GM19238 (cell line): ENCODE measurements around the gene VRTN.
"Not testable (repeated sequence)": the region's sequence is repeated elsewhere in the genome, so short reads cannot be mapped to it uniquely, and the experiment has no call there.

Experiments
- DNase-seq: peaks from one replicate; pipeline ENCODE4 v3.0.0; 2011; ENCODE audit warnings: low spot score; ENCODE audit not compliant: insufficient read length

VRTN gene, protein sequence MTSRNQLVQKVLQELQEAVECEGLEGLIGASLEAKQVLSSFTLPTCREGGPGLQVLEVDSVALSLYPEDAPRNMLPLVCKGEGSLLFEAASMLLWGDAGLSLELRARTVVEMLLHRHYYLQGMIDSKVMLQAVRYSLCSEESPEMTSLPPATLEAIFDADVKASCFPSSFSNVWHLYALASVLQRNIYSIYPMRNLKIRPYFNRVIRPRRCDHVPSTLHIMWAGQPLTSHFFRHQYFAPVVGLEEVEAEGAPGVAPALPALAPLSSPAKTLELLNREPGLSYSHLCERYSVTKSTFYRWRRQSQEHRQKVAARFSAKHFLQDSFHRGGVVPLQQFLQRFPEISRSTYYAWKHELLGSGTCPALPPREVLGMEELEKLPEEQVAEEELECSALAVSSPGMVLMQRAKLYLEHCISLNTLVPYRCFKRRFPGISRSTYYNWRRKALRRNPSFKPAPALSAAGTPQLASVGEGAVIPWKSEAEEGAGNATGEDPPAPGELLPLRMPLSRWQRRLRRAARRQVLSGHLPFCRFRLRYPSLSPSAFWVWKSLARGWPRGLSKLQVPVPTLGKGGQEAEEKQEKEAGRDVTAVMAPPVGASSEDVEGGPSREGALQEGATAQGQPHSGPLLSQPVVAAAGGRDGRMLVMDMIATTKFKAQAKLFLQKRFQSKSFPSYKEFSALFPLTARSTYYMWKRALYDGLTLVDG

DNA sequence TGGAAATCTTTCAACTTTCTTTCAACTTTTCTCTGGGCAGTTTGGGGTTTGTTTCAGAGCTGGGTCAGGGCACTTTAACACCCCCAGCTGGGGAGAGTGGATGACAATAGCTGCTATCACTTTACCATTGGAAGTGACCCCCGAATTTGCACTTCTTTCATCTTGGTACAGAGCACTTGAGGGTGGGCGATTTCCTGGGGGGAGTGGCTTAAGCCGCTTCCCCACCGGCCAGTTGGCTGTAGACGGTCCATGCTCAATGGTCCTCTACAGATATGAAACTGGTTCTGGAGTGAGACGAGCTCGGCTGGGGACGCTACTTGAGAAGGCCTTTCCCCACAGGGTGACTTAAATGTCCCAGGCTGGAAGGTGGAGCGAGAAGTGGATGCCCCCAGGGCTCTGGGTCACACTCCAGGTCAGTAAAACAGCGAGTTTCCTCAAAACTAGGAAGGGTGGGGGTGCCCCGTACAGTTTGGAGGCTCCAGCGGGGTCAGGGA, at the start of gene VRTN:
TSS of gene VRTN (plus strand) at position 231 of the 494 bp plus-strand sequence. CDS start 8,313 bp downstream, outside the sequence.
- no peak for DNase-seq

DNA sequence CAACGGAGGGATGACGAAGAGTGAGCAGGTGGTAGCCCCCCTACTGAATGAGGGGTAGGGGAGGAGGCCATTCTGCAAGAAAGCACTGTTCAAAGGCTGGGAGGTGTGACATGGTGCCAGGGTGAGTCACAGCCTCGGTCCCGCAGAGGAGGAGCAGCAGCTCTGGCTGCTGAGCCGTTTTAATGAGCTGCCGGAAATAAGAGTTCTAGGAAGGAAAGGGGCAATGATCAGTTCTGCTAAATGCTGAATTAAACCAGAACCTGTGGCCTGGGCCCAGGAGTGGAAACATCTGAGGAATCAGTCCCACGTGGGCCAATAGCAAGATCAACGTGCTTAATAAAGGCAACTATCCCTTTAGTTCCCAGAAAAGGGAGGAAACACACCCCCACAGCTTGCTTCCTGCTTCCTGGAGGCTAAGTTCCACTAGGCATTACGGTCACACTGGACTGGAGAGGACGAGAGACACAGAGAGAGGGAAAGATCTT, 49.2 kb upstream of the VRTN start:
- DNase-seq = no peak

DNA sequence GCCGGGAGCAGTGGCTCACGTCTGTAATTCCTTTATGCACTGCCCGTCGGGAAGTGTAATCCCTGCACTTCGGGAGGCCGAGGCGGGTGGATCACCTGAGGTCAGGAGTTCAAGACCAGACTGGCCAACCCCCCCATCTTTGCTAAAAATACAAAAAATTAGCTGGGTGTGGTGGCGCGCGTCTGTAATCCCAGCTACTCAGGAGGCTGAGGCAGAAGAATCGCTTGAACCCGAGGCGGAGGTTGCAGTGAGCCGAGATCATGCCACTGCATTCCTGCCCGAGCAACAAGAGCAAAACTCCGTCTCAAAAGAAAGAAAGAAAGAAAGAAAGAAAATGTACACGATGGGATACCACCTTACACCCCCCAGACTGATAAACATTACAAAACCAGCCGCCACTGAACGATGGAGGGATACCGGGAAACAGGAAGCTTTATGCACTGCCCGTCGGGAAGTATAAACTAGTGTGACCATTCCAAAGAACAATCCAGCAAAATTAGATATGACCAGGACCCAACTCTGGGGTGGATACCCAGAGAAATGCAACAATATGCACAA, 46.6 kb upstream of the VRTN start:
- no peak for DNase-seq

DNA sequence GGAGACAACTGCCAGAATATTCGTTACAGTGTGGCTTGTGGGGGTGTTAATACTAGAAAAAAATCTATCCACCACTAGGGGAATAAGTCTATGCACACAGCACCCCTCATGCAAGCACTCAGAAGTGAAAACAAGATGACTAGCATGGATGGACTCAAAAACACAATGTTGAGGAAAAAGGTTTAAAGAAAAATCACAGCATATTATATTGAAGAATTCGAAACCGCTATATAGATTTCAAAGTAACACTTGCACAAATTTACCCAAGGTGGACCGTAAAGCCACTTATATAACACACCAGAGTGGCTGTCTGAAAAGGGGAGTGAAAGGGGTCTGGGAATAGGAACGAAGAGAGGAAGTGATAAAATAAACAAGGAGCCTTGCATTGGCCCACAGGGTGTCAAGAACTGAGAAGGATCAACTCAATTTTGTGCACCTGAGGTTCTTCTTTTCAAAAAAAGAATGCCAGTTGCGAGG, 46.1 kb upstream of the VRTN start:
- DNase-seq = peak; percentile 24

DNA sequence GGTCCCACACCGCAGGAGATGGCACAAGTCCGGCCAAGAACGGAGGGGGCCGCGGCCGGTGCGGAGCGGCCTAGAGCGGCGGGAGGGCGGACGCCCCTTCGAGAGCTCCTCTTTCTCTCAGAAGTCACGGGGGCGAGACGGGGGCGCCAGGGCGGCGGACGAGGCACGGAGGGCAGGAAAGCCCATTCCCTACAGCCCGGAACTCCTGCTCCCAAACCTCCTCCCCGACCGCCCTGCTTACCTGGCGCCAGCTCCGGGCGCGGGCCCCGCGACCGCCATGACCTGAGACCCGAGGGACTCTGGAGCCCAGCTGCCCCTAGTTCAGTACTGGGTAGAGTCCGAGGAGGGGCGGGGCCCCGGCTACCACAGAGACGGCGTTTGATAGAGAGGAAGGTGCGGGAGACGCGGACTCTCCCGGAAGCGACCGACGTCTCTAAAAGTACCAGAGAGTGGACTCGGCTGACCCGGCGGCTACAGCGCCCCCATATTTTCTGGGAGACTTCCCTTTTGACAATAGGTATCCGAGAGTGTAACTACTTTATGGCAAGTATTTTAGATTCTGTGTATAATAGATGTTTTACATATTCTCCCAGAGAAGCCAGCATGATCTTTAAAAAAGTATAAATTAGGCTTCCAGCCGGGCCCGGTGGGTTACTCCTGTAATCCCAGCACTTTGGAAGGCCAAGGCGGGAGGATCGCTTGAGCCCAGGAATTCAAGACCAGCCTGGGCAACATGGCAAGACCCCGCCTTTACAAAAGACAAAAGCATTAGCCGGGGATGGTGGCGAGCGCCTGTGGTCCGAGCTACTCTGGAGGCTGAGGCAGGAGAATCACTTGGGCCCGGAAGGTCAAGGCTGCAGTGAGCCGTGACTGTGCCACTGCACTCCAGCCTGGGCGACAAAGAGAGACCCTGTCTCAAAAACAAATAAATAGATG, 45.4 kb upstream of the VRTN start, which contains the start of gene ABCD4:
TSS of gene ABCD4 (minus strand) at position 301 of the 936 bp plus-strand sequence. CDS start at position 279, 22 bp downstream.
- peak; percentile 77 for DNase-seq

DNA sequence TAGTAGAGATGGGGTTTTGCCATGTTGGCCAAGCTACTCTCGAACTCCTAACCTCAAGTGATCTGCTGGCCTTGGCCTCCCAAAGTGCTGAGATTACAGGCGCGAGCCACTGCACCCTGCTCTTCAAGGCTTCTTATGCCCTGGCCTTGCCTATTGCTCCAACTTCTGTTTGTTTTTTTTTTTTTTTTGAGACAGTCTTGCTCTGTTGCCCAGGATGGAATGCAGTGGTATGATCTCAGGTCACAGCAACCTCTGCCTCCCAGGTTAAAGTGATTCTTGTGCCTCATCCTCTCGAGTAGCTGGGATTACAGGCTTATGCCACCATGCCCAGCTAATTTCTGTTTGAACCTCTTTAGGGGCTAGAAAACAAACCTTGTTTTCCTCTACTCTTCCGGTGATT, 39.6 kb upstream of the VRTN start:
- DNase-seq = no peak

DNA sequence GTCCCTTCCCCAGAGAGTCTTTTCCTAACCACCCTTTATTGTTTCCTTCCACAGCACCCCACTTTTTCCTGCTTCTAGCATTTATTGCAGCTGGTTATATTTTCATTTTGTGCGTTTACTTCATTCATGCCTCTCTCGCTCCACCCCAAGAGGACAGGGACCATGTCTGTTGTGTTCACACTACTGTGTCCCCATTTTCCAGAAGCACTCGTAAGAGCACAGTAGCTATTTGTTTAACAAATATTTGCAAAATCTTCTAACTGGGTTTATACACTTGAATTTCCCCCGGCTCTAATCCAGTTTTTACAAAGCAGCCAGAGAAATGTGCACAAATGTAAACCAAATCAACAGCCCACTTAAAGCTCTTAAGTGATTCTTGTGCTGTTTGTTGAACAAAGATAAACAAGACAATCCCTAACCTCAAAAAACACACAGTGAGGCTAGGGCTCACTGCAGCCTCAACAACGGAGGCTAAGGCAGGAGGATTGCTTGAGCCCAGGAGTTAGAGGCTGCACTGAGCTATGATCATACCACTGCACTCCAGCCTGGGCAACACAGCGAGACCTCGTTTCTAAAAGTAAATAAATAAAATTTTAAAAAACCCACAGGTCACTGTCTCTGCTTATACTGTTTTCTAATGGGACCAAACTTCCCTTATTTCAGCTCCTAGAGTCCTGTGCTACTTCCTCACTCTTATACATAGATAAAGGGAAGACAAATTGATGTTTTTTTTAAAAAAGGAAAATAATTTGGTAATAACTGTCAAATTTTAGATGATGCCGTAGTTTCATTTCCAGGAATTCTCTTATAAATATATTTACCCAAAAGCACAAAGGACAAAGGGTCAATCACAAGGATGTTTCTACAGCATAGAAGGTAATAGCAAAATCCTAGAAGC, 38.9 kb upstream of the VRTN start:
- no peak for DNase-seq

DNA sequence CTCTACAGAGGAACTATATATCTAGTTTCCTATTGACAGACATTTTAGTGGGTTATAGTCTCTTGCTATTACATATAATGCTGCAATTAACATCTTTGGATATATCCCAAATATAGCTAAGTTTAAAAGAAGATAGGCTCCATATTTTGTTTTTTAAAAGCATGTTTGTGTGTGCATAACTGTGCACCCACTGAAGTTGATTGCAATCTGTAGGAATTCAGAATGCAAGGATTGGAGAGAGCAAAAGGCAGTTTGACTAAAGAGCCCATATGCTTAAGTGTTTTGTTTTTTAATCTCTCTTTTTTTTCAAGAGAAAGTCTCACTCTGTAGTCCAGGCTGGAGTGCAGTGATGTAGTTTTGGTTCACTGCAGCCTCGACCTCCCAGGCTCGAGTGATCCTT, 36.1 kb upstream of the VRTN start:
- DNase-seq = no peak

DNA sequence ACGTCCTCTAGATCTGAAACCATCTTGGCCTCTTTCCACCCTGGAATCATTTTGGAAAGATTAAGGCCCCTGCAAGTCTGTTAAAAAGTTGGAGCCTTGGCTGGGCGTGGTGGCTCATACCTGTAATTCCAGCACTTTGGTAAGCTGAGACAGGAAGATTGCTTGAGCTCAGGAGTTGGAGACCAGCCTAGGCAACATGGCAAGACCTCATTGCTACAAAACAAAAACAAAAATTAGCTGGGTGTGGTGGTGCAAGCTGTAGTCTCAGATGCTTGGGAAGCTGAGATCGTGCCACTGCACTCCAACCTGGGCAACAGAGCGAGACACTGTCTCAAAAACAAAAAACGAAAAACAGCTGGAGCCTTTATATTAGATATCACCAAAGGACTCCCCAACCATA, 34.7 kb upstream of the VRTN start:
- DNase-seq = no peak

DNA sequence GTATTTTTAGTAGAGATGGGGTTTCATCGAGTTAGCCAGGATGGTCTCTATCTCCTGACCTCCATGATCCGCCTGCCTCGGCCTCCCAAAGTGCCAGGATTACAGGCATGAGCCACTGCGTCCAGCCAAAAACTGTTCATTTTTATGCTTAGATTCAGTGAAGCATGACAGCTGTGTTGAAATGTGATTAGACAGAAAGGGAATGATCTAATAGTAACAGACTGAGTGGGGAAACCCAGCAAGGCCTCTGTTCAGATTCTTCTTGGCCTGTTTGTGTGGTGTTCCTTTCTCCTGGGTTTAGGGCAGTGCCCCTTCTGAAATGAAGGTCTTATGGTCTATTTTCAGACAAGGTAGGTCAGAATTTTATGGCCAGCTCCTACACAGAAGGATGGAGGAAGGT, 33.7 kb upstream of the VRTN start:
- no peak for DNase-seq

DNA sequence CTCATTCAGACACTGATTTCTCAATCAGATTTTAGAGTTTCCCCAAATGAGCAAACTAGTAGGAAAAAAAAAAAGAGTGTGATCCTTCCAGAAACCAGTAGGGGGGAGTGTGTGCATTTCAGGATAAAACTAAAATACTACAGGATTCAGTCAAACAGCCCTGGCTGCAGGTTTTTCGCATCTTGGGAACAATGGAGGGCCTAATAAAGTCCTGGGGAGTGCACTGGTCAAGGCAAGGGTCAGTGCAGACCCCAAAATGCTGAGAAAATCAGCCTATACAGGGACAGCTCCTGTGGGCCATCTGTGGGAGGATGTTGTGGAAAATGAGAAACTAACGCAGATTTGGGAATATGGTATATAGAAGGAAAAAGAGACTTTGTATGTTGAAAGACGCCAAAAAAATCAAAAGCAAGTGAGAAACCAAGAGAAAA, 23.3 kb upstream of the VRTN start:
- peak; percentile 19 for DNase-seq

DNA sequence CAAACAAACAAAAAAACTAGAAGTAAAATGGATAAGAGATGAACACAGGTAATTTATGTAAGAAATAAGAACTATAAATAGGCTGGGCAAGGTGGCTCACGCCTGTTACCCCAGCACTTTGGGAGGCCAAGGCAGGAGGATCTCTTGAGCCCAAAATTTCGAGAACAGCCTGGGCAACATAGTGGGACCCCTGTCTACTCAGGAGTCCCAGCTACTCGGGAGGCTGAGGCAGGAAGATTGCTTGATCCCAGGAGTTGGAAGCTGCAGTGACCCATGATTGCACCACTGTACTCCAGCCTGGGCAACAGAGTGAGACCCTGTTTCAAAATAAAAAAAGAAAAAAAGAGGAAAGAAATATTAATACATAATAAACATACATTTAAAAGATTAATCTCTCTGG, 22.8 kb upstream of the VRTN start:
- no peak for DNase-seq

DNA sequence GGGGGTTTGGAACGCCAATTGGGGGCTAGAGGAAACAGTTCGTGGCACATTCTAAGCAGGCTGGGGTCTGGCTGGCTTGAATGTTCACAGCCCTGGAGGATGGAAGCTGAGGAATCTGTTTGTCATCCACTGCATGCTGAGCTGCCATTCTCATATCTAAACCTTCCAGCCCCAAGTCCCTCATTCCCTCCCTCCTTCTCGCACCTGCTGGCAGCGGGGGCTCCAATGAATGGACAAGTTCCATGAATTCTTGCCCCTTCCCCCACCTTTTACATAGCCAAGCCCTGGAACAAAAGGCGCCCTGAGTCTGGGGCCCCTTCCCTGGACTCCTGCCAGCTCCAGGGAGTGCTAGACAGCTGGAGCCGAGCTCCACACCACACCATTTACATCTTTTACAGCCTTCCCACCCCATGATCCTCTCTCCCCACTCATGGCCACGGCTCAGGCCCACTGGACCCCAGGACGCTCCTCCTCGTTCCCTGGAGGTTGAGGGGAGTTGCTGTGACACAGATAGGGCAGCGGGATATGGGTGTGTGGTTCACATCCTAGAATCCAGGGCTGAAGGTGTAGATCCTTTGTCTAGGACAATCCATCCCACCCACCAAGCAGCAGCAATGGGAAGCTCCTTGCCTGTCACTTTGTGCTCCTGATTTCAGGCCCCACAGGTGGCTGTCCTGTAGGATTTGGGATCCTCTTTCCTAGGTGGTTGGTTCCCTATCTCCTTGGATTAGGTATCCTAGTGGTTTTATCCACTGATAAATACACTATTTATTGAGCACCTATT, 21.7 kb upstream of the VRTN start:
- DNase-seq = no peak

DNA sequence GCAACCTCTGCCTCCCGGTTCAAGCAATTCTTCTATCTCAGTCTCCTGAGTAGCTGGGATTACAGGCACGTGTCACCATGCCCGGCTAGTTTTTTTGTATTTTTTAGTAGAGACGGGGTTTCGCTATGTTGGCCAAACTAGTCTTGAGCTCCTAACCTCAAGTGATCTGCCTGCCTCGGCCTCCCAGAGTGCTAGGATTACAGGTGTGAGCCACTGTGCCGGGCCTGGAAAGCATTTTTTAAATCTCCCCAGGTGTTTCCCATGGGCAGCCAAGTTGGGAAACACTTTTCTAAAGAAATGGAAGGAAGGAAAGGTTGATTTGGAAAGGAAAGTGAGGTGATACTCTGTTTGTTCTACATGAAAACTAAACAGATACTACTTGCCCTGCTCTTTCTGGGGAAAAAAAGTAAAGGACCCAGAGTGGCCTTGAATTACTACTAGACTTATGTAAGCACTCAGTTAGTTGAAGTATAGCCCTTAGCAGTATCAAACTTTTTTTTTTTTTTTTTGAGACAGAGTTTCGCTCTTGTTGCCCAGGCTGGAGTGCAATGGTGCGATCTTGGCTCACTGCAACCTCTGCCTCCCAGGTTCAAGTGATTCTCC, 18.2 kb upstream of the VRTN start:
- not testable (repeated sequence) for DNase-seq

DNA sequence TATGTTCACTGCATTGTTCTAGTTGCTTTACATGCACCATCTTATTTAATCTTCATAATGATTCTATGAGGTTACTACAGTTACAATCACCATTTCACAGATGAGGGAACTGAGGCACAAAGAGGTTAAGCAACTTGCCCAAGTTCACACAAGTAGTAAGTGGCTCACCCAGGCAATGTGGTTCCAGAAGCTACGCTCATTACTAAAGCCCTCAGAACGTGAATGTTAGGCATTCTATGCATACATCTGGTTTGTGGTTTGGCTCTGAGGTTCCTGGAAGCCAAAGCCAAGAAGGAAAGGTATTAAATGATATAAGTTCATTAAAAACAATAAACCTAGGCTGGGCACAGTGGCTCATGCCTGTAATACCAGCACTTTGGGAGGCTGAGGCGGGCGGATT, 14.4 kb upstream of the VRTN start:
- DNase-seq = no peak

DNA sequence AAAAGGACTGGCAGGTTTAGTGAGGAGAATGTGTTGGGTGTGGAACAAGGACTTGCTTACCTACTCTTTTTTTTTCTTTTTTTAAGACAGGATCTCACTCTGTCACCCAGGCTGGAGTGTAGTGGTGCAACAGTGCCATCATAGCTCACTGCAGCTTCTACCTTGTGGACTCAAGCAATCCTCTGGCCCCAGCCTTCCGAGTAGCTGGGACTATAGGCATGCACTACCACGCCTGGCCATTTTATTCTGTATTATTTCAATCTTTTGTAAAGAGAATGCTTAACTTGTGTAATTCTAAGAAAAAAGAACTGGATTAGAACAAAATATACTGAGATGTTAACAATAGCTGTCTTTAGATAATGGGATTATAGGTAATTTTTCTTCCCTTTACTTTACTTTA, 1.9 kb upstream of the VRTN start:
- no peak for DNase-seq

DNA sequence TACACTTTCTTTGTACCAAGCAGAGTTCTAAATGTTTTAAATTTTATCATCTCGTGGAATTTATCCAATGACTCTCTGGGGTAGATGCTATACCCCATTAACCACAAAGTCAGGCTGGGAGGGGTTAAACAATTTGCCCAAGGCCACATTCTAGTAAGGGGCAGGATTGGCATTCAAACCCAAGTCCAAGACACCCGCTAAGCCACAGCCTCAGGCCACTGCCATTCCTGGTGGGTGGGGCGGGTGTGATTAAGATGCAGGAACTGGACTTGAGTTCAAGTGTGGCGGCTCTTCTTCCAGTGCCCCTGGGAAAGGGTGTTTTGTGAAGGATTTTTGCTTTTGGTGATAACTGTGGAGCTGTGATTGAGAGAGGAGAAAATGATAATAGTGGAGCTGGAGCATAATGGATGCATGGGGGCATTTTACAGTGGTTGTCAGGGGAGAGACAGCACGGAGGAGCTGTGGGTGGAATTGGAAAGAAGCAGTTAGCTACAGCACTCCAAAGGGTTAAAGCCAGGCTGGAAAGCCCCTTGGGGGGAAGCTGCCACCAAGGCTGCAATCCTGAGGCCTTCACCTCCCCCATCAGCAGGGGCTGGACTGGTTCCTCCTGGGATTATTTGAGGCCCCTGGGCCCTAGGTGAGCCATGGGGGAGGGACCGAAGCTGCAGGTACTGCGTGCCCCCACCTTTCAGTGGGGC, 1.0 kb upstream of the VRTN start:
- DNase-seq = no peak

DNA sequence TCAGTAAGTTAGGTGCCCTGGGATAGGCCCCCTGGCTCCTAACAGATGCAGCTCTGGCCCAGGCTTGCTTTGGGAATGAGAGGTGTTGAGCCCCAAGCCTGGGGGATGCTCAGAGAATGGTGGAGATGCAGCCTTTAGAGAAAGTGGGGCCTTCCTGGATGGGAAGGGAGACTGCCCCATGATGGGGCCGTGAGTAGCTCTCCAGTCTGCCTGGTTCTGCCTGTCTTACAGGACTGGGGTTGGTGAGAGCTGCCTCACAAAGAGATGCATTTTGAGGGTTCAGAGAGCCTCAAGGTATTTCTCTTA, 523 bp upstream of the VRTN start:
- DNase-seq = no peak
